SH-SY5Y (cell line): ENCODE measurements around the gene PAX2.

Experiments used
- GATA2 ChIP-seq: IDR thresholded peaks from 2 replicates; pipeline ENCODE4 v1.6.1; 2011; ENCODE audit warnings: mild to moderate bottlenecking, low read depth, low read length
- GATA3 ChIP-seq: IDR thresholded peaks from 2 replicates; pipeline ENCODE4 v1.6.1; 2011; ENCODE audit warnings: low read depth, mild to moderate bottlenecking, low read length, moderate library complexity

GRCh38 chr10:100806356-100806645 lies 60.9 kb downstream of the PAX2 start:
- no peak for TF ChIP-seq GATA2
- TF ChIP-seq GATA3 = no peak
